T-helper 17 cell (primary cell): Measurements from ENCODE around the gene LSM14B. TPM values are rescaled to one million over a fixed set of nuclear protein-coding genes. Genes with fewer than 3 reads are reported as not detected.

Experiments
- ATAC-seq: fragments of 150-1000 bp; cut with Tn5 transposase; 2 replicates; pipeline ENCODE4 v1.10.0; 2021; ENCODE audit warnings: mild to moderate bottlenecking, moderate library complexity
- DNase-seq, 3 donors: peaks; one replicate each; pipeline versions ENCODE4 v3.0.0 to v3.0.0-alpha.2; 2020 to 2021
- H3K9me3 ChIP-seq: one replicate; pipeline ENCODE4 v1.7.0; 2013; ENCODE audit warnings: low read length, mild to moderate bottlenecking; ENCODE audit not compliant: control insufficient read depth, poor library complexity, severe bottlenecking
- H3K27ac Mint-ChIP-seq: one replicate; pipeline ENCODE4 v1.8.0; 2022; ENCODE audit warnings: mild to moderate bottlenecking, moderate library complexity, mixed read lengths
- H3K27me3 Mint-ChIP-seq: one replicate; pipeline ENCODE4 v1.8.0; 2022; ENCODE audit warnings: mixed read lengths
- H3K36me3 Mint-ChIP-seq: one replicate; pipeline ENCODE4 v1.8.0; 2022; ENCODE audit warnings: low read depth, mixed read lengths
- H3K4me1 Mint-ChIP-seq: one replicate; pipeline ENCODE4 v1.8.0; 2022; ENCODE audit warnings: mild to moderate bottlenecking, mixed read lengths
- H3K4me3 Mint-ChIP-seq: one replicate; pipeline ENCODE4 v1.8.0; 2022; ENCODE audit warnings: mild to moderate bottlenecking, moderate library complexity, mixed read lengths
- total RNA-seq, 4 donors: library from RNA in 2 of 4; stranded (reverse) in 2 of 4; gene quantifications; one replicate each; pipeline ENCODE4 v1.2.3 and lab custom pipeline; 2022 to 2026

Gene LSM14B
- total RNA-seq, 2 donors from 2014 or later = 32.3 to 34.1 TPM

- Mint-ChIP-seq H3K27me3 (no peaks in the 10 kb centered on the region), H3K4me3 (no peak overlapping the region), H3K4me1 (no peaks in the 10 kb centered on the region), H3K36me3 (peaks cover 8% of the 10 kb centered on the region), H3K27ac (no peak overlapping the region)
- DNase-seq (no peak), ATAC-seq (no peak)
- H3K9me3 ChIP-seq = no peaks in the 10 kb centered on the region
These were observed 50.4 kb downstream of the LSM14B start for GRCh38 chr20:62172666-62173065.

- DNase-seq = no peak
- H3K27ac Mint-ChIP-seq = no peak overlapping the region
- no peaks in the 10 kb centered on the region for H3K4me1 Mint-ChIP-seq
- H3K4me3 Mint-ChIP-seq = peak overlapping the region; percentile 12
- H3K36me3 Mint-ChIP-seq = peaks cover 8% of the 10 kb centered on the region
- H3K27me3 Mint-ChIP-seq = no peaks in the 10 kb centered on the region
- H3K9me3 ChIP-seq = no peaks in the 10 kb centered on the region
- no peak for ATAC-seq
These were observed 51.9 kb downstream of the LSM14B start for GRCh38 chr20:62174021-62174804.

GRCh38 chr20:62174870-62175624 is 52.8 kb downstream of the LSM14B start:
- Mint-ChIP-seq H3K27me3 (no peaks in the 10 kb centered on the region), H3K4me1 (no peaks in the 10 kb centered on the region), H3K36me3 (peaks cover 8% of the 10 kb centered on the region), H3K4me3 (no peak overlapping the region), H3K27ac (no peak overlapping the region)
- no peak for DNase-seq
- ATAC-seq = no peak
- H3K9me3 ChIP-seq = no peaks in the 10 kb centered on the region

GRCh38 chr20:62175711-62176110 is 53.4 kb downstream of the LSM14B start:
- H3K4me3 Mint-ChIP-seq = no peak overlapping the region
- no peaks in the 10 kb centered on the region for H3K4me1 Mint-ChIP-seq
- H3K27me3 Mint-ChIP-seq = no peaks in the 10 kb centered on the region
- ATAC-seq = no peak
- DNase-seq = no peak
- no peaks in the 10 kb centered on the region for H3K9me3 ChIP-seq
- H3K36me3 Mint-ChIP-seq = peaks cover 8% of the 10 kb centered on the region
- peak overlapping the region; percentile 47 for H3K27ac Mint-ChIP-seq

- DNase-seq (no peak), ATAC-seq (no peak)
- Mint-ChIP-seq H3K27ac (peak overlapping the region; percentile 47), H3K4me3 (no peak overlapping the region), H3K36me3 (peaks cover 8% of the 10 kb centered on the region), H3K27me3 (no peaks in the 10 kb centered on the region), H3K4me1 (peaks cover 2% of the 10 kb centered on the region)
- no peaks in the 10 kb centered on the region for H3K9me3 ChIP-seq
These were observed 54.6 kb downstream of the LSM14B start for GRCh38 chr20:62176866-62177265.

GRCh38 chr20:62177307-62177706 is 55.0 kb downstream of the LSM14B start:
- peaks cover 2% of the 10 kb centered on the region for H3K4me1 Mint-ChIP-seq
- peak overlapping the region; percentile 47 for H3K27ac Mint-ChIP-seq

GRCh38 chr20:62178316-62179161 is 56.3 kb downstream of the LSM14B start:
- peaks cover 8% of the 10 kb centered on the region for H3K36me3 Mint-ChIP-seq
- ATAC-seq = no peak
- H3K4me3 Mint-ChIP-seq = no peak overlapping the region

More at GRCh38 chr20:62177307-62177706, 55.0 kb downstream of the LSM14B start:
- ATAC-seq = no peak
- Mint-ChIP-seq H3K36me3 (peaks cover 8% of the 10 kb centered on the region), H3K27me3 (no peaks in the 10 kb centered on the region), H3K4me3 (no peak overlapping the region)
- H3K9me3 ChIP-seq = no peaks in the 10 kb centered on the region
- no peak for DNase-seq

GRCh38 chr20:62179162-62179504 is 56.9 kb downstream of the LSM14B start:
- Mint-ChIP-seq H3K4me3 (no peak overlapping the region), H3K27me3 (no peaks in the 10 kb centered on the region), H3K27ac (no peak overlapping the region), H3K36me3 (peaks cover 5% of the 10 kb centered on the region), H3K4me1 (peaks cover 9% of the 10 kb centered on the region)
- DNase-seq (no peak), ATAC-seq (no peak)
- no peaks in the 10 kb centered on the region for H3K9me3 ChIP-seq

More at GRCh38 chr20:62178316-62179161, 56.3 kb downstream of the LSM14B start:
- Mint-ChIP-seq H3K4me1 (peaks cover 4% of the 10 kb centered on the region), H3K27me3 (no peaks in the 10 kb centered on the region), H3K27ac (no peak overlapping the region)
- no peaks in the 10 kb centered on the region for H3K9me3 ChIP-seq
- DNase-seq = no peak

GRCh38 chr20:62181808-62182207 is 59.5 kb downstream of the LSM14B start:
- Mint-ChIP-seq H3K27ac (peak overlapping the region; percentile 93), H3K27me3 (no peaks in the 10 kb centered on the region), H3K4me1 (peaks cover 21% of the 10 kb centered on the region), H3K4me3 (peak overlapping the region; percentile 90), H3K36me3 (no peaks in the 10 kb centered on the region)
- ATAC-seq (no peak), DNase-seq (no peak)
- no peaks in the 10 kb centered on the region for H3K9me3 ChIP-seq

- H3K36me3 Mint-ChIP-seq = no peaks in the 10 kb centered on the region
- peak; percentile 94 for ATAC-seq
These were observed 60.5 kb downstream of the LSM14B start, which contains the start of gene MTG2 for GRCh38 chr20:62182469-62183425. Gene MTG2 (plus strand): TSS chr20:62183028. CDS start chr20:62193421, 10,393 bp downstream.

GRCh38 chr20:62183426-62184142 is 61.3 kb downstream of the LSM14B start:
- ATAC-seq (no peak), DNase-seq (no peak)
- Mint-ChIP-seq H3K27me3 (no peaks in the 10 kb centered on the region), H3K4me1 (peaks cover 30% of the 10 kb centered on the region), H3K27ac (peak overlapping the region; percentile 93), H3K36me3 (no peaks in the 10 kb centered on the region), H3K4me3 (peak overlapping the region; percentile 90)
- no peaks in the 10 kb centered on the region for H3K9me3 ChIP-seq

More at GRCh38 chr20:62182469-62183425, 60.5 kb downstream of the LSM14B start, which contains the start of gene MTG2:
- H3K4me3 Mint-ChIP-seq = peak within 1 kb of the TSS; percentile 90
- no peaks in the 10 kb centered on the region for H3K9me3 ChIP-seq
- peak within 1 kb of the TSS; percentile 93 for H3K27ac Mint-ChIP-seq
- H3K27me3 Mint-ChIP-seq = no peaks in the 10 kb centered on the region
- DNase-seq = peak; percentile 85 to 89 (median 87)
- H3K4me1 Mint-ChIP-seq = peaks cover 29% of the 10 kb centered on the region
